OCI-LY3 (cell line): Measurements from ENCODE around the gene OAF.

Experiments used
- EZH2phosphoT487 ChIP-seq: fragments of 200-600 bp; shearing (Covaris generic); IDR thresholded peaks from 2 replicates; pipeline ENCODE4 v1.6.1; 2018; ENCODE audit warnings: antibody characterized with exemption, mixed run types, low read depth
- TF ChIP-seq, protein P1 (sequence below): fragments of 200-600, 300-600 bp; sonication (generic); IDR thresholded peaks from 2 replicates; pipeline ENCODE4 v1.5.1; 2014; ENCODE audit warnings: antibody characterized with exemption, low read length, low read depth

DNA sequence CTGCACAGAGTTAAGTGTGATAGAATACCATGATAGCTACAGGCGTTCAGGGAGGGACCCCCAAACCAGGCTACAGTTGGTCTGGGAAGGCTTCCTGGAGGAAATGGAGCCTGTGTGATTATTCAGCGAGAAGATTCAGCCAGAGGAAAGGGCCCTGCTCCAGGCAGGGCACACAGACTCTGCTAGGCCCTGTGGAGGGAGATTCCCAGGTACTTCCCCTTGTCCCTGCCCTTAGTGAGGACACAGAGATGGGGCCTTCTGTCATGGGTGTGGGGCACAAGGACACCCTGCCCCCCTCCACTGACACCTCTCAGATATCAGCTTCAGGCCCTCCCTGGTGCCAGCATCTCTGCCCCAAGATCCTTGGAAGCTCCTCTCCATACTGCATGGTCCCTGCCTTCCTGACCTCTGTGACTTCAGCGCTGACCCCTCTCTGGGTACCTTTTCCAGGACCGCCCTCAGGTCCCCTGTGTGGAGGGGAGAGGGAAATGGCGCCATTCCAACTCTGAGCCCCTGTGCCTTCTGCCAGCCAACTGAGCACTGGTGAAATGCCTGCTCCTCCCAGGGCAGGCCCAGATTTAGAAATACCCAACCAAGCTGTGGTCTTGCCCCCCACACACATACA is 16.5 kb downstream of the OAF start:
- TF ChIP-seq, protein P1, sequence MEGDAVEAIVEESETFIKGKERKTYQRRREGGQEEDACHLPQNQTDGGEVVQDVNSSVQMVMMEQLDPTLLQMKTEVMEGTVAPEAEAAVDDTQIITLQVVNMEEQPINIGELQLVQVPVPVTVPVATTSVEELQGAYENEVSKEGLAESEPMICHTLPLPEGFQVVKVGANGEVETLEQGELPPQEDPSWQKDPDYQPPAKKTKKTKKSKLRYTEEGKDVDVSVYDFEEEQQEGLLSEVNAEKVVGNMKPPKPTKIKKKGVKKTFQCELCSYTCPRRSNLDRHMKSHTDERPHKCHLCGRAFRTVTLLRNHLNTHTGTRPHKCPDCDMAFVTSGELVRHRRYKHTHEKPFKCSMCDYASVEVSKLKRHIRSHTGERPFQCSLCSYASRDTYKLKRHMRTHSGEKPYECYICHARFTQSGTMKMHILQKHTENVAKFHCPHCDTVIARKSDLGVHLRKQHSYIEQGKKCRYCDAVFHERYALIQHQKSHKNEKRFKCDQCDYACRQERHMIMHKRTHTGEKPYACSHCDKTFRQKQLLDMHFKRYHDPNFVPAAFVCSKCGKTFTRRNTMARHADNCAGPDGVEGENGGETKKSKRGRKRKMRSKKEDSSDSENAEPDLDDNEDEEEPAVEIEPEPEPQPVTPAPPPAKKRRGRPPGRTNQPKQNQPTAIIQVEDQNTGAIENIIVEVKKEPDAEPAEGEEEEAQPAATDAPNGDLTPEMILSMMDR, result no peak
- no peak for TF ChIP-seq EZH2phosphoT487
